ENCODE data around the gene CELF4. TPM values are rescaled to one million over a fixed set of nuclear protein-coding genes. Genes with fewer than 3 reads are reported as not detected.

CELF4 gene
- total and polyA plus RNA-seq, 10 of the 15 experiments (the other 5 are each of a cell fraction or from before 2014, with no cell fraction given): 0.03 to 0.32 TPM; not detected in 8

DNA sequence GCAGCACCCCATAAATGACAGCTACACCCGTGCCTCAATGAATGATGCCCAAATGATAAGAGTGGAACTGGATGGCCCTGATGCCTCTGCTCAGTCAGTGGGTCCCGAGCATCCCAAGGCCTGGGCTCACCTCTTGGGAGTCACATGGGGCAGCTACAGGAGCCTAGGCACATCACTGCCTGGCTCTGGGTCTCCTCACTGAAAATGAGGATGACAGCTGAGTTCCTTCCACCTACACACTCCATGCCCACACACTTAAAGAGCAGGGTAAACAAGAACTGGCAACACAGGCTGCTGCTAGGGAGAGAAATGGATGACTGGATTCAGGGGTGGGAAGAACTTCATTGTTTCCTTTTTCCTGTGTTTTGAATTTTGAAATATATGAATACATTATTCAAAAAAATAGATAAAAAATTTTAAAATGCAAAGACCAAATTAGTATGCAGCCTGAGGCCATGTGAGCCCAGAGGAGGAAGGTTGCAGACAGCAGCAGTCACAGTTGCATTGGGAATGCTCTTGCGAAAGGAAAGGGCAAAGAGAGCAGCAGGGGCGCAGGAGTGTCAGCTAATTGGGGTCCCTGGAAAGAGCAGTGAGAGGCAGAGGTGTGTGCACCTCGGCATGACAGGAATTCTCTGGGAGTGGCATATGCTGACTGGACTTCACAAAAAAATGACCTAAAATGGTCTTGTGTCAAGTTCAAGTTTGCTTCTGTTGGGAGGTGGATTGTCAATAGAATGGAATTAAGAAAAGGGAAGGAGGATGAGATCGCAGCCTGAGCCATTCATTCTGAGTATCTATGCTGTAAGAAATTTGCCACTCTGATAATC, 327.1 kb downstream of the CELF4 start (continued):
- TF ChIP-seq PAX5 (IDR thresholded peaks at IDR 0.05; ENCODE audit: borderline replicate concordance, low read depth, low read length) (no peak), CHD2 (IDR thresholded peaks at IDR 0.05; ENCODE audit: borderline replicate concordance, low read depth, low read length) (no peak)

GRCh38 chr18:37235583-37235982, 330.0 kb downstream of the CELF4 start:
- DNase-seq (ENCODE audit: low read depth, low spot score): no peak
- intact Hi-C loops (cut with micrococcal nuclease; ENCODE audit: unreplicated experiment) (no loop called here), in situ Hi-C loops (cut with MboI) (no loop called here)
- FAIRE-seq: no peak
- ChIA-PET RAD21 (ENCODE audit: unreplicated experiment) (no interaction called here), POLR2A (no interaction called here), CTCF (no interaction called here), SMC1A (ENCODE audit: uncharacterized antibody, unreplicated experiment) (no interaction called here)
- ATAC-seq: no peak
- Histone ChIP-seq H3K36me3 (ENCODE audit: control insufficient read depth in 2 of 2, insufficient read depth in 2 of 2, low read length in 1 of 2) (no peaks in the 10 kb centered on the region), H2AFZ (ENCODE audit: control insufficient read depth, low read depth, low read length) (no peak overlapping the region), H3K4me3 (no peak overlapping the region), H3K9me3 (replicated peaks; ENCODE audit: control insufficient read depth, insufficient read depth, low read length) (no peaks in the 10 kb centered on the region), H3K27me3 (replicated peaks in 1 of 2; ENCODE audit: control insufficient read depth in 2 of 2, insufficient read depth in 2 of 2, low read length in 1 of 2) (no peaks in the 10 kb centered on the region), H4K20me1 (ENCODE audit: control insufficient read depth, insufficient read depth) (no peaks in the 10 kb centered on the region), H3K4me2 (ENCODE audit: control insufficient read depth, insufficient read depth) (no peak overlapping the region), H3K4me1 (ENCODE audit: control insufficient read depth, insufficient read depth, low read length) (no peaks in the 10 kb centered on the region), H3K27ac (ENCODE audit: control insufficient read depth, insufficient read depth) (no peak overlapping the region), H3K79me2 (ENCODE audit: control insufficient read depth, insufficient read depth, low read length) (no peaks in the 10 kb centered on the region), H3K9ac (ENCODE audit: control insufficient read depth, insufficient read depth, low read length) (no peak overlapping the region)
- WGBS (ENCODE audit: insufficient coverage, insufficient replicate concordance, low lambda C conversion rate, missing lambda C conversion rate): 68% methylated on average over 2 of the region's 2 CpGs
- no TSS peak for BruUV-seq (replicated peaks)
- no peak for TF ChIP-seq TARDBP (IDR thresholded peaks at IDR 0.05; ENCODE audit: borderline replicate concordance)
- TF ChIP-seq TCF7 (IDR thresholded peaks at IDR 0.05; ENCODE audit: borderline replicate concordance): no peak
- no peak for TF ChIP-seq POLR2A (IDR thresholded peaks at IDR 0.05; ENCODE audit: low read depth, low read length)
- TF ChIP-seq RELA (IDR thresholded peaks at IDR 0.05; ENCODE audit: borderline replicate concordance, partially characterized antibody): no peak
- TF ChIP-seq KLF5 (IDR thresholded peaks at IDR 0.05; ENCODE audit: partially characterized antibody): no peak
- no peak for TF ChIP-seq POU2F2 (IDR thresholded peaks at IDR 0.05; ENCODE audit: borderline replicate concordance, low read depth, low read length)
- TF ChIP-seq, protein P1, sequence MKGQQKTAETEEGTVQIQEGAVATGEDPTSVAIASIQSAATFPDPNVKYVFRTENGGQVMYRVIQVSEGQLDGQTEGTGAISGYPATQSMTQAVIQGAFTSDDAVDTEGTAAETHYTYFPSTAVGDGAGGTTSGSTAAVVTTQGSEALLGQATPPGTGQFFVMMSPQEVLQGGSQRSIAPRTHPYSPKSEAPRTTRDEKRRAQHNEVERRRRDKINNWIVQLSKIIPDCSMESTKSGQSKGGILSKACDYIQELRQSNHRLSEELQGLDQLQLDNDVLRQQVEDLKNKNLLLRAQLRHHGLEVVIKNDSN (IDR thresholded peaks at IDR 0.05; ENCODE audit: borderline replicate concordance, extremely low read length, insufficient read depth, low read depth, low read length): no peak
- no peak for TF ChIP-seq NFIC (IDR thresholded peaks at IDR 0.05; ENCODE audit: low read depth, low read length)
- TF ChIP-seq, protein P2, sequence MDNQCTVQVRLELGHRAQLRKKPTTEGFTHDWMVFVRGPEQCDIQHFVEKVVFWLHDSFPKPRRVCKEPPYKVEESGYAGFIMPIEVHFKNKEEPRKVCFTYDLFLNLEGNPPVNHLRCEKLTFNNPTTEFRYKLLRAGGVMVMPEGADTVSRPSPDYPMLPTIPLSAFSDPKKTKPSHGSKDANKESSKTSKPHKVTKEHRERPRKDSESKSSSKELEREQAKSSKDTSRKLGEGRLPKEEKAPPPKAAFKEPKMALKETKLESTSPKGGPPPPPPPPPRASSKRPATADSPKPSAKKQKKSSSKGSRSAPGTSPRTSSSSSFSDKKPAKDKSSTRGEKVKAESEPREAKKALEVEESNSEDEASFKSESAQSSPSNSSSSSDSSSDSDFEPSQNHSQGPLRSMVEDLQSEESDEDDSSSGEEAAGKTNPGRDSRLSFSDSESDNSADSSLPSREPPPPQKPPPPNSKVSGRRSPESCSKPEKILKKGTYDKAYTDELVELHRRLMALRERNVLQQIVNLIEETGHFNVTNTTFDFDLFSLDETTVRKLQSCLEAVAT (IDR thresholded peaks at IDR 0.05): no peak
- TF ChIP-seq NFYA (IDR thresholded peaks at IDR 0.05; ENCODE audit: borderline replicate concordance, low read depth, low read length): no peak
- TF ChIP-seq ZBED1 (IDR thresholded peaks at IDR 0.05; ENCODE audit: borderline replicate concordance): no peak
- TF ChIP-seq HCFC1 (IDR thresholded peaks at IDR 0.05; ENCODE audit: low read length): no peak
- no peak for TF ChIP-seq EGR1 (IDR thresholded peaks at IDR 0.05; ENCODE audit: borderline replicate concordance in 1 of 2, low read depth in 2 of 2, low read length in 2 of 2)
- no peak for TF ChIP-seq IRF3 (IDR thresholded peaks at IDR 0.05)
- TF ChIP-seq, protein P3, sequence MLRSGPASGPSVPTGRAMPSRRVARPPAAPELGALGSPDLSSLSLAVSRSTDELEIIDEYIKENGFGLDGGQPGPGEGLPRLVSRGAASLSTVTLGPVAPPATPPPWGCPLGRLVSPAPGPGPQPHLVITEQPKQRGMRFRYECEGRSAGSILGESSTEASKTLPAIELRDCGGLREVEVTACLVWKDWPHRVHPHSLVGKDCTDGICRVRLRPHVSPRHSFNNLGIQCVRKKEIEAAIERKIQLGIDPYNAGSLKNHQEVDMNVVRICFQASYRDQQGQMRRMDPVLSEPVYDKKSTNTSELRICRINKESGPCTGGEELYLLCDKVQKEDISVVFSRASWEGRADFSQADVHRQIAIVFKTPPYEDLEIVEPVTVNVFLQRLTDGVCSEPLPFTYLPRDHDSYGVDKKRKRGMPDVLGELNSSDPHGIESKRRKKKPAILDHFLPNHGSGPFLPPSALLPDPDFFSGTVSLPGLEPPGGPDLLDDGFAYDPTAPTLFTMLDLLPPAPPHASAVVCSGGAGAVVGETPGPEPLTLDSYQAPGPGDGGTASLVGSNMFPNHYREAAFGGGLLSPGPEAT (IDR thresholded peaks at IDR 0.05; ENCODE audit: low read depth): no peak
- no peak for TF ChIP-seq JUNB (IDR thresholded peaks at IDR 0.05)

Measured in GM12878 (cell line).